Fibroblast of lung (primary cell): Measurements from ENCODE around the gene STXBP5.

ENCODE experiments used
- EZH2 ChIP-seq: IDR thresholded peaks from 2 replicates; pipeline ENCODE4 v1.5.1; 2012; ENCODE audit warnings: low read length, control low read depth, mild to moderate bottlenecking; ENCODE audit errors: missing control alignments
- TF ChIP-seq, protein P1 (sequence below), 2 donors: IDR thresholded peaks in 1 of 2; conservative IDR thresholded peaks in 1 of 2; 1 replicate in 1 of 2; 2 replicates in 1 of 2; pipeline ENCODE4 v1.5.1; 2011 to 2012; ENCODE audit warnings: low read length in 2 of 2, control low read depth in 1 of 2, inconsistent platforms in 1 of 2, low read depth in 1 of 2, mild to moderate bottlenecking in 1 of 2

GRCh38 chr6:147406783-147407182, 202.6 kb downstream of the STXBP5 start:
- TF ChIP-seq EZH2 = no peak
- TF ChIP-seq, protein P1, sequence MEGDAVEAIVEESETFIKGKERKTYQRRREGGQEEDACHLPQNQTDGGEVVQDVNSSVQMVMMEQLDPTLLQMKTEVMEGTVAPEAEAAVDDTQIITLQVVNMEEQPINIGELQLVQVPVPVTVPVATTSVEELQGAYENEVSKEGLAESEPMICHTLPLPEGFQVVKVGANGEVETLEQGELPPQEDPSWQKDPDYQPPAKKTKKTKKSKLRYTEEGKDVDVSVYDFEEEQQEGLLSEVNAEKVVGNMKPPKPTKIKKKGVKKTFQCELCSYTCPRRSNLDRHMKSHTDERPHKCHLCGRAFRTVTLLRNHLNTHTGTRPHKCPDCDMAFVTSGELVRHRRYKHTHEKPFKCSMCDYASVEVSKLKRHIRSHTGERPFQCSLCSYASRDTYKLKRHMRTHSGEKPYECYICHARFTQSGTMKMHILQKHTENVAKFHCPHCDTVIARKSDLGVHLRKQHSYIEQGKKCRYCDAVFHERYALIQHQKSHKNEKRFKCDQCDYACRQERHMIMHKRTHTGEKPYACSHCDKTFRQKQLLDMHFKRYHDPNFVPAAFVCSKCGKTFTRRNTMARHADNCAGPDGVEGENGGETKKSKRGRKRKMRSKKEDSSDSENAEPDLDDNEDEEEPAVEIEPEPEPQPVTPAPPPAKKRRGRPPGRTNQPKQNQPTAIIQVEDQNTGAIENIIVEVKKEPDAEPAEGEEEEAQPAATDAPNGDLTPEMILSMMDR (conservative IDR thresholded peaks at IDR 0.05 in 1 of 2, IDR thresholded peaks at IDR 0.05 in 1 of 2; ENCODE audit: low read depth in 1 of 2, low read length in 2 of 2) = no peak
